ENCODE data around the gene CEBPG.

DNA sequence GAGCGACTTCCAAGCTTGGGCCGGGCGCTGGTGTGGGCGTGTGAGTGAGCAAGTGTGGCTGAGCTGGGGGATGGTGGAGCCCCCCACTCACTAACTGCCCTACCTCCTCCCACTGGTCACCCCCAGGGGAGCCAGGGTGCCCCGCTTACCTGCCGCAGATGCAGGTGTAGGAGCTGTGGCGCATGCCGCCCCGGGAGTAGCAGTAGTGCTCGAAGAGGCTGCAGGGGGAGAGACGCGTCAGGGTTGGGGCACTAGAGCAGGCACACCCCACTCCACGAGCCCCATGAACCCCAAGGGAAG is 39.9 kb downstream of the CEBPG start:
- TF ChIP-seq CTCF (conservative IDR thresholded peaks at IDR 0.05 in 1 of 2, IDR thresholded peaks at IDR 0.05 in 1 of 2; ENCODE audit: extremely low read depth in 1 of 2, insufficient read depth in 1 of 2, low read depth in 1 of 2, low read length in 2 of 2), result no peak
- no peak for TF ChIP-seq EZH2 (IDR thresholded peaks at IDR 0.05; ENCODE audit: borderline replicate concordance, low read length)
